ENCODE results near the gene TIPRL. TPM values are rescaled to one million over a fixed set of nuclear protein-coding genes. Genes with fewer than 3 reads are reported as not detected.

TIPRL gene
- total and polyA plus RNA-seq, 2 experiments from 2014 or later: 44.2 to 47.6 TPM

GRCh38 chr1:168227620-168228019 lies 48.9 kb downstream of the TIPRL start:
- 58% methylated on average over 7 of the region's 7 CpGs for WGBS (ENCODE audit: low lambda C conversion rate, missing lambda C conversion rate)
- Histone ChIP-seq H3K9me3 (ENCODE audit: low read depth) (no peaks in the 10 kb centered on the region), H4K20me1 (ENCODE audit: insufficient read depth, poor library complexity, severe bottlenecking) (peaks cover 3% of the 10 kb centered on the region), H3K4me2 (peak overlapping the region; percentile 97), H3K27ac (no peak overlapping the region), H3K79me2 (peaks cover 64% of the 10 kb centered on the region), H3K4me1 (ENCODE audit: insufficient read depth) (peaks cover 7% of the 10 kb centered on the region), H2AFZ (no peak overlapping the region), H3K9me2 (replicated peaks; ENCODE audit: insufficient read depth) (no peaks in the 10 kb centered on the region), H3K27me3 (no peaks in the 10 kb centered on the region), H3K4me3 (no peak overlapping the region), H3K36me3 (replicated peaks; ENCODE audit: insufficient read depth, low read depth) (no peaks in the 10 kb centered on the region)
- no peak for DNase-seq (ENCODE audit: low spot score)
- TF ChIP-seq EZH2phosphoT487 (IDR thresholded peaks at IDR 0.05; ENCODE audit: low read depth, severe bottlenecking, unreplicated experiment): no peak
- no peak for TF ChIP-seq EZH2 (IDR thresholded peaks at IDR 0.05; ENCODE audit: borderline replicate concordance)
- TF ChIP-seq CTCF (IDR thresholded peaks at IDR 0.05; ENCODE audit: poor library complexity): no peak

GRCh38 chr1:168229893-168230292 lies 51.1 kb downstream of the TIPRL start:
- Histone ChIP-seq H3K9me3 (ENCODE audit: low read depth) (no peaks in the 10 kb centered on the region), H3K4me2 (no peak overlapping the region), H3K27me3 (no peaks in the 10 kb centered on the region), H3K4me1 (ENCODE audit: insufficient read depth) (peaks cover 7% of the 10 kb centered on the region), H3K36me3 (replicated peaks; ENCODE audit: insufficient read depth, low read depth) (no peaks in the 10 kb centered on the region), H2AFZ (no peak overlapping the region), H3K79me2 (peaks cover 83% of the 10 kb centered on the region), H4K20me1 (ENCODE audit: insufficient read depth, poor library complexity, severe bottlenecking) (peaks cover 3% of the 10 kb centered on the region), H3K9me2 (replicated peaks; ENCODE audit: insufficient read depth) (no peaks in the 10 kb centered on the region), H3K27ac (no peak overlapping the region), H3K4me3 (no peak overlapping the region)
- no peak for DNase-seq (ENCODE audit: low spot score)
- WGBS (ENCODE audit: low lambda C conversion rate, missing lambda C conversion rate): 98% methylated on average over 4 of the region's 4 CpGs
- TF ChIP-seq CTCF (IDR thresholded peaks at IDR 0.05; ENCODE audit: poor library complexity) (no peak), EZH2phosphoT487 (IDR thresholded peaks at IDR 0.05; ENCODE audit: low read depth, severe bottlenecking, unreplicated experiment) (no peak), EZH2 (IDR thresholded peaks at IDR 0.05; ENCODE audit: borderline replicate concordance) (no peak)

- Histone ChIP-seq H3K36me3 (replicated peaks; ENCODE audit: insufficient read depth, low read depth) (no peaks in the 10 kb centered on the region), H3K27me3 (no peaks in the 10 kb centered on the region)
Observed at GRCh38 chr1:168230709-168231108, 51.9 kb downstream of the TIPRL start.

More at GRCh38 chr1:168230709-168231108, 51.9 kb downstream of the TIPRL start:
- TF ChIP-seq EZH2 (IDR thresholded peaks at IDR 0.05; ENCODE audit: borderline replicate concordance): no peak
- TF ChIP-seq EZH2phosphoT487 (IDR thresholded peaks at IDR 0.05; ENCODE audit: low read depth, severe bottlenecking, unreplicated experiment): no peak
- TF ChIP-seq CTCF (IDR thresholded peaks at IDR 0.05; ENCODE audit: poor library complexity): no peak
- Histone ChIP-seq H4K20me1 (ENCODE audit: insufficient read depth, poor library complexity, severe bottlenecking) (peaks cover 5% of the 10 kb centered on the region), H3K9me2 (replicated peaks; ENCODE audit: insufficient read depth) (no peaks in the 10 kb centered on the region), H3K4me3 (no peak overlapping the region), H3K4me2 (no peak overlapping the region), H3K4me1 (ENCODE audit: insufficient read depth) (peaks cover 11% of the 10 kb centered on the region), H2AFZ (no peak overlapping the region), H3K79me2 (peaks cover 83% of the 10 kb centered on the region), H3K27ac (no peak overlapping the region), H3K9me3 (ENCODE audit: low read depth) (no peaks in the 10 kb centered on the region)
- DNase-seq (ENCODE audit: low spot score): no peak
- WGBS (ENCODE audit: low lambda C conversion rate, missing lambda C conversion rate): 94% methylated on average over 3 of the region's 3 CpGs
